ENCODE measurements around the gene MAP4K3.

GRCh38 chr2:39431592-39432316, 5.3 kb downstream of the MAP4K3 start:
- TF ChIP-seq POLR2AphosphoS5 (IDR thresholded peaks at IDR 0.05; ENCODE audit: borderline replicate concordance, low read depth, low read length) = no peak
- no peak for TF ChIP-seq EZH2 (IDR thresholded peaks at IDR 0.05)
- no peak for TF ChIP-seq FOXP2 (optimal IDR thresholded peaks at IDR 0.05; ENCODE audit: control extremely low read depth, extremely low read length, insufficient read depth)

Data from SK-N-MC (cell line).